Fibroblast of lung (primary cell): ENCODE results near the gene COMP. TPM values are rescaled to one million over a fixed set of nuclear protein-coding genes. Genes with fewer than 3 reads are reported as not detected.

Source experiments
- DNase-seq, 2 donors: peaks; one replicate each; pipeline versions ENCODE4 v3.0.0 to v3.0.0-alpha.2; 2010; ENCODE audit warnings: low read depth in 2 of 2
- H2AFZ ChIP-seq: 2 replicates; pipeline ENCODE4 v1.5.1; 2012; ENCODE audit warnings: low read length, control low read depth, inconsistent platforms
- H3K27ac ChIP-seq: 2 replicates; pipeline ENCODE4 v1.5.1; 2011; ENCODE audit warnings: low read length, control low read depth; ENCODE audit not compliant: insufficient read depth
- H3K27me3 ChIP-seq: 2 replicates; pipeline ENCODE4 v1.5.1; 2011; ENCODE audit warnings: mild to moderate bottlenecking, low read length; ENCODE audit not compliant: control insufficient read depth, insufficient read depth
- H3K36me3 ChIP-seq: 2 replicates; pipeline ENCODE4 v1.5.1; 2011; ENCODE audit warnings: low read length; ENCODE audit not compliant: control insufficient read depth, insufficient read depth
- H3K4me1 ChIP-seq: 2 replicates; pipeline ENCODE4 v1.5.1; 2011; ENCODE audit warnings: low read length; ENCODE audit not compliant: control insufficient read depth, insufficient read depth; ENCODE audit errors: extremely low read depth
- H3K4me2 ChIP-seq: 2 replicates; pipeline ENCODE4 v1.5.1; 2011; ENCODE audit warnings: low read length, control low read depth; ENCODE audit not compliant: insufficient read depth; ENCODE audit errors: extremely low read depth
- H3K4me3 ChIP-seq, 4 experiments: fragments of 200-600 bp in 1 of 4; sonication (generic) in 1 of 4; replicated peaks in 1 of 4; 2 replicates each; pipeline ENCODE4 v1.5.1; 2011 to 2016; ENCODE audit warnings: low read length in 4 of 4, low read depth in 3 of 4, mild to moderate bottlenecking in 3 of 4, control low read depth in 2 of 4, inconsistent platforms in 1 of 4, mixed read lengths in 1 of 4; ENCODE audit not compliant: insufficient read depth in 1 of 4; ENCODE audit errors: control extremely low read depth in 1 of 4
- H3K79me2 ChIP-seq: 2 replicates; pipeline ENCODE4 v1.5.1; 2012; ENCODE audit warnings: mild to moderate bottlenecking, low read length, inconsistent platforms; ENCODE audit not compliant: control insufficient read depth, insufficient read depth
- H3K9ac ChIP-seq: 2 replicates; pipeline ENCODE4 v1.5.1; 2011; ENCODE audit warnings: mild to moderate bottlenecking, low read length, control low read depth; ENCODE audit not compliant: insufficient read depth
- H3K9me3 ChIP-seq: 2 replicates; pipeline ENCODE4 v1.5.1; 2012; ENCODE audit warnings: low read depth, low read length; ENCODE audit not compliant: control insufficient read depth, insufficient read depth
- H4K20me1 ChIP-seq: 2 replicates; pipeline ENCODE4 v1.5.1; 2011; ENCODE audit warnings: low read length; ENCODE audit not compliant: control insufficient read depth, insufficient read depth; ENCODE audit errors: extremely low read depth
- EZH2 ChIP-seq: IDR thresholded peaks from 2 replicates; pipeline ENCODE4 v1.5.1; 2012; ENCODE audit warnings: low read length, control low read depth, mild to moderate bottlenecking; ENCODE audit errors: missing control alignments
- polyA plus RNA-seq, 2 donors: library from polyadenylated mRNA; depleted of rRNA in 1 of 2; stranded (reverse) in 1 of 2; unstranded in 1 of 2; fragments of >200 nt; gene quantifications; 2 replicates each; pipeline ENCODE4 v1.2.1, GENCODE V29; 2011 to 2012; ENCODE audit warnings: missing spikeins in 1 of 2
- total RNA-seq: library from RNA; depleted of rRNA; stranded (reverse); fragments of >200 nt; gene quantifications from 2 replicates; pipeline ENCODE4 v1.2.1, GENCODE V29; 2014
- TF ChIP-seq, protein P1 (sequence below), 2 donors: IDR thresholded peaks in 1 of 2; conservative IDR thresholded peaks in 1 of 2; 1 replicate in 1 of 2; 2 replicates in 1 of 2; pipeline ENCODE4 v1.5.1; 2011 to 2012; ENCODE audit warnings: low read length in 2 of 2, control low read depth in 1 of 2, inconsistent platforms in 1 of 2, low read depth in 1 of 2, mild to moderate bottlenecking in 1 of 2

COMP gene
- total and polyA plus RNA-seq, 2 donors (not counting 1 experiment from before 2014, with no cell fraction given), result 0.05 to 0.17 TPM

DNA sequence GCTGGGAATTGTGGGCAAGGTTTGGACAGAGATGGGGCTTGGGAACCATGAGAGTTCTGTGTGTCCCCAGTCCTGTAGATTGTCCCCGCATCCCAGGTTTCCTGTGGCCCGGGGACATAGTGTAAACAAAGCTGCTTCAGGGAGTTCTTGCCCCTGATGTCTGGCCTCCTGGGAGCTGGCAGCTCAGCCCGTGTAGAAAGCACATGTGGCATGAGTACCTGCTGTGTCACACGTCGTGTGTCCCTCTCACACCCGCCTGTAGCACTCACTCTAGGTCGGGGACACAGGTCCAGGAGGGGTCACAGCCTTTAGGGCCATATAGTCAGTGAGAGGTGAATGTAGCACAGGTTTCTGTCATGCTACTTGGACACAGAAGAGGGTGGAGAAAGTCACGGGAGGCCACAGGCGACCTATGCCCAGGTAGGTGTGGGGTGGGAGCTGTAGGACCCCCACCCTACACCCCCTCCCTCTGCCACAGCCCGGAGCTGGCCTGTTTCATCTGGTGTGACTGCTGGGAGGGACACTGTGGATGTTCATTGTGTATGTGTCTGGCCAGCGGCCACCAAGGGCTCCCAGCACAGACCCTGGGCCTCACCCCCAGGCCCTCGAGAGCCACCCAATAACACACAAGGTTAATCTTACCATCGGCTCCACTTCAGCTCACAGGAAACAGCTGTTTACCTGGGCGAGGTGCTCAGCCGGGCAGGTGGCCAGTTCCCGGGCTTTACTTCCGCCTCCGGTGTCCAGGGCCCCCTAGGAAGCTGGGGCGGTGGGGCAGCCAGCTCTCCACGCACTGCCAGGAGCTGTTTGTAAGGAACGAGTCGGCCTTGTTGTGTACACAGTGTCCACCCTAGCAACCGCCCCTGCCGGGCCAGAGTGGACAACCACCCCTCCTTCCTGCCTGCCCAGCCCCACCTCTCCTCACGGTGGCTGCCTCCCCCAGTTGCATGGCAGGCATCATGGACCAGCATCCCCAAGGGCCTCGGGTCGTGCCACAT is 49.7 kb downstream of the COMP start:
- DNase-seq, result no peak
- no peak overlapping the region for H3K9ac ChIP-seq
- H3K27me3 ChIP-seq, result no peaks in the 10 kb centered on the region
- H3K9me3 ChIP-seq, result no peaks in the 10 kb centered on the region
- no peaks in the 10 kb centered on the region for H3K79me2 ChIP-seq
- no peaks in the 10 kb centered on the region for H4K20me1 ChIP-seq
- H3K27ac ChIP-seq, result no peak overlapping the region
- no peaks in the 10 kb centered on the region for H3K4me1 ChIP-seq
- no peak overlapping the region for H3K4me2 ChIP-seq
- no peak overlapping the region for H3K4me3 ChIP-seq
- no peak overlapping the region for H2AFZ ChIP-seq
- no peaks in the 10 kb centered on the region for H3K36me3 ChIP-seq
- TF ChIP-seq, protein P1, sequence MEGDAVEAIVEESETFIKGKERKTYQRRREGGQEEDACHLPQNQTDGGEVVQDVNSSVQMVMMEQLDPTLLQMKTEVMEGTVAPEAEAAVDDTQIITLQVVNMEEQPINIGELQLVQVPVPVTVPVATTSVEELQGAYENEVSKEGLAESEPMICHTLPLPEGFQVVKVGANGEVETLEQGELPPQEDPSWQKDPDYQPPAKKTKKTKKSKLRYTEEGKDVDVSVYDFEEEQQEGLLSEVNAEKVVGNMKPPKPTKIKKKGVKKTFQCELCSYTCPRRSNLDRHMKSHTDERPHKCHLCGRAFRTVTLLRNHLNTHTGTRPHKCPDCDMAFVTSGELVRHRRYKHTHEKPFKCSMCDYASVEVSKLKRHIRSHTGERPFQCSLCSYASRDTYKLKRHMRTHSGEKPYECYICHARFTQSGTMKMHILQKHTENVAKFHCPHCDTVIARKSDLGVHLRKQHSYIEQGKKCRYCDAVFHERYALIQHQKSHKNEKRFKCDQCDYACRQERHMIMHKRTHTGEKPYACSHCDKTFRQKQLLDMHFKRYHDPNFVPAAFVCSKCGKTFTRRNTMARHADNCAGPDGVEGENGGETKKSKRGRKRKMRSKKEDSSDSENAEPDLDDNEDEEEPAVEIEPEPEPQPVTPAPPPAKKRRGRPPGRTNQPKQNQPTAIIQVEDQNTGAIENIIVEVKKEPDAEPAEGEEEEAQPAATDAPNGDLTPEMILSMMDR (conservative IDR thresholded peaks at IDR 0.05 in 1 of 2, IDR thresholded peaks at IDR 0.05 in 1 of 2; ENCODE audit: low read depth in 1 of 2, low read length in 2 of 2), result no peak
- no peak for TF ChIP-seq EZH2

DNA sequence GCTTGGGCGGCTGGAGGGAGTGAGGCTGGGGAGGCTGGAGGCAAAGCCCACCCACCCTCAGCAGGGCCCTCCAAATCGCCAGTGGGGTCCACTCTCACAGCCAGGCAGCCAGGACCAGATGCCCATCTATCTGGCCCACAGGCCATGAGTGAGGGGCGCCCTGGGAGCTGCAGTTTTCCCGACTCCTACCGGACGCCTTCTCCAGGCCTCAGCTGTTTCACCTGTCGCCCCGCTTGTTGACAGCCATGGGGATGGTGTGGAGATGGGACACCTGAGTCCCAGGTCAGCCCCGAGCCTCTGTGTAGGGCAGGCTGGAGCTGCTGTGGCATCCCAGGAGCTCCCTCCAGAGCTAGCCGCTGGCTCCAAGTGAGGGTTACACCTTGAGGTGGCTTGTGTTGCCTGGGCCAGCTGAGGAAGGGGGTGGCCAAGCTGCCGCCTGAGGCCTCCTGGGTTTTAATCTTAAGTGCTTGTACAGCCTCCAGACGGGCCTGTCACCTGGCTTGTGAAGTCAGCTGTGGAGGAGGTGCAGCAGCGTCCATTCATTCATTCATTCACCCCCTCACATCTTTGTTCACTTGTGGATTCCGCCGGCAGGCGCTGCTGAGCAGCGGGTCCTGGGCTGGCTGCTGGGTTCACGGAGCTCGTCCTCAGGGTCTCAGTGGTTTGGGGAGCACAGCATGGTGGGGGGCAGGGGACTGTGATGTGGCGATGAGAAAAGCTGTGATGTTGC is 52.0 kb downstream of the COMP start:
- no peak overlapping the region for H2AFZ ChIP-seq
- no peaks in the 10 kb centered on the region for H3K9me3 ChIP-seq
- no peaks in the 10 kb centered on the region for H4K20me1 ChIP-seq
- no peak overlapping the region for H3K4me2 ChIP-seq
- H3K9ac ChIP-seq, result no peak overlapping the region
- no peaks in the 10 kb centered on the region for H3K4me1 ChIP-seq
- H3K27ac ChIP-seq, result no peak overlapping the region
- DNase-seq, result no peak
- no peaks in the 10 kb centered on the region for H3K79me2 ChIP-seq
- TF ChIP-seq, protein P1 (conservative IDR thresholded peaks at IDR 0.05 in 1 of 2, IDR thresholded peaks at IDR 0.05 in 1 of 2; ENCODE audit: low read depth in 1 of 2, low read length in 2 of 2), result no peak
- no peak for TF ChIP-seq EZH2
- no peaks in the 10 kb centered on the region for H3K36me3 ChIP-seq
- H3K27me3 ChIP-seq, result no peaks in the 10 kb centered on the region
- H3K4me3 ChIP-seq, result no peak overlapping the region

GRCh38 chr19:18737954-18738351 is 53.2 kb downstream of the COMP start:
- DNase-seq, result no peak
- no peak overlapping the region for H3K4me2 ChIP-seq
- TF ChIP-seq EZH2, result no peak
- TF ChIP-seq, protein P1 (conservative IDR thresholded peaks at IDR 0.05 in 1 of 2, IDR thresholded peaks at IDR 0.05 in 1 of 2; ENCODE audit: low read depth in 1 of 2, low read length in 2 of 2), result no peak
- no peak overlapping the region for H3K27ac ChIP-seq
- no peak overlapping the region for H3K4me3 ChIP-seq
- no peaks in the 10 kb centered on the region for H3K9me3 ChIP-seq
- H2AFZ ChIP-seq, result no peak overlapping the region
- peaks cover 8% of the 10 kb centered on the region for H3K4me1 ChIP-seq
- H3K79me2 ChIP-seq, result no peaks in the 10 kb centered on the region
- no peaks in the 10 kb centered on the region for H3K36me3 ChIP-seq
- no peaks in the 10 kb centered on the region for H3K27me3 ChIP-seq
- no peak overlapping the region for H3K9ac ChIP-seq
- H4K20me1 ChIP-seq, result no peaks in the 10 kb centered on the region
